AG10803 (cell line): ENCODE data around the gene SPR.

Experiments used
- DNase-seq: peaks from one replicate; pipeline ENCODE4 v3.0.0; 2010; ENCODE audit warnings: low read depth
- H3K4me3 ChIP-seq: 2 replicates; pipeline ENCODE4 v1.5.1; 2011; ENCODE audit warnings: mild to moderate bottlenecking, low read length, control low read depth
- CTCF ChIP-seq: conservative IDR thresholded peaks from 2 replicates; pipeline ENCODE4 v1.5.1; 2011; ENCODE audit warnings: mild to moderate bottlenecking, low read length, control low read depth, inconsistent platforms

The SPR gene

GRCh38 chr2:72926811-72927465, 39.7 kb downstream of the SPR start:
- DNase-seq = no peak
- no peak for TF ChIP-seq CTCF
- no peak overlapping the region for H3K4me3 ChIP-seq

- no peak for TF ChIP-seq CTCF
- no peak overlapping the region for H3K4me3 ChIP-seq
- DNase-seq = no peak
Observed at GRCh38 chr2:72927619-72928550, 40.7 kb downstream of the SPR start.

- no peak for DNase-seq
- TF ChIP-seq CTCF = no peak
Observed at GRCh38 chr2:72929010-72929409, 41.8 kb downstream of the SPR start.

GRCh38 chr2:72931280-72931910, 44.2 kb downstream of the SPR start:
- no peak for TF ChIP-seq CTCF
- H3K4me3 ChIP-seq = no peak overlapping the region
- no peak for DNase-seq

More at GRCh38 chr2:72929010-72929409, 41.8 kb downstream of the SPR start:
- no peak overlapping the region for H3K4me3 ChIP-seq

GRCh38 chr2:72932045-72932740, 45.0 kb downstream of the SPR start:
- H3K4me3 ChIP-seq = no peak overlapping the region
- TF ChIP-seq CTCF = no peak
- peak; percentile 23 for DNase-seq

GRCh38 chr2:72932805-72933204, 45.6 kb downstream of the SPR start:
- TF ChIP-seq CTCF = no peak
- no peak overlapping the region for H3K4me3 ChIP-seq
- no peak for DNase-seq
